ENCODE measurements around the gene FOXL2NB. TPM values are rescaled to one million over a fixed set of nuclear protein-coding genes. Genes with fewer than 3 reads are reported as not detected.

FOXL2NB gene
- total RNA-seq, 6 experiments from 2014 or later: not detected

GRCh38 chr3:138901567-138901966, 45.5 kb upstream of the FOXL2NB start:
- no peak overlapping the region for H3K4me3 ChIP-seq
- intact Hi-C loops (cut with DNase I): no loop called here
- no peaks in the 10 kb centered on the region for H3K36me3 ChIP-seq
- no peaks in the 10 kb centered on the region for H3K4me1 ChIP-seq
- no peak for DNase-seq
- no peaks in the 10 kb centered on the region for H3K9me3 ChIP-seq
- peak in 3 of 4 donors; percentile 18 to 50 (median 39) for ATAC-seq
- H3K27ac ChIP-seq: no peak overlapping the region
- TF ChIP-seq CTCF (IDR thresholded peaks at IDR 0.05) (no peak), POLR2A (IDR thresholded peaks at IDR 0.05) (no peak)
- no peaks in the 10 kb centered on the region for H3K27me3 ChIP-seq
- WGBS (ENCODE audit: insufficient coverage, low coverage, low lambda C conversion rate, missing lambda C conversion rate): 37% methylated on average over 3 of the region's 8 CpGs

GRCh38 chr3:138902171-138902570, 44.8 kb upstream of the FOXL2NB start:
- Histone ChIP-seq H3K4me3 (no peak overlapping the region), H3K9me3 (no peaks in the 10 kb centered on the region), H3K36me3 (no peaks in the 10 kb centered on the region), H3K27ac (no peak overlapping the region), H3K27me3 (no peaks in the 10 kb centered on the region), H3K4me1 (no peaks in the 10 kb centered on the region)
- 60% methylated on average over 1 of the region's 1 CpG for WGBS (ENCODE audit: insufficient coverage, low coverage, low lambda C conversion rate, missing lambda C conversion rate)
- no peak for DNase-seq
- ATAC-seq: no peak
- TF ChIP-seq CTCF (IDR thresholded peaks at IDR 0.05): no peak
- TF ChIP-seq POLR2A (IDR thresholded peaks at IDR 0.05): no peak
- intact Hi-C loops (cut with DNase I): no loop called here

GRCh38 chr3:138907539-138907938, 39.5 kb upstream of the FOXL2NB start:
- TF ChIP-seq CTCF (IDR thresholded peaks at IDR 0.05) (no peak), POLR2A (IDR thresholded peaks at IDR 0.05) (no peak)
- 61% methylated on average over 3 of the region's 3 CpGs for WGBS (ENCODE audit: insufficient coverage, low coverage, low lambda C conversion rate, missing lambda C conversion rate)
- Histone ChIP-seq H3K9me3 (no peaks in the 10 kb centered on the region), H3K4me1 (no peaks in the 10 kb centered on the region), H3K27me3 (no peaks in the 10 kb centered on the region), H3K4me3 (no peak overlapping the region), H3K27ac (no peak overlapping the region), H3K36me3 (no peaks in the 10 kb centered on the region)
- DNase-seq: no peak
- no peak for ATAC-seq
- intact Hi-C loops (cut with DNase I): no loop called here

- intact Hi-C loops (cut with DNase I): no loop called here
- no peak for ATAC-seq
- no peak overlapping the region for H3K4me3 ChIP-seq
- H3K27ac ChIP-seq: no peak overlapping the region
- WGBS (ENCODE audit: insufficient coverage, low coverage, low lambda C conversion rate, missing lambda C conversion rate): 87% methylated on average over 5 of the region's 5 CpGs
- H3K4me1 ChIP-seq: no peaks in the 10 kb centered on the region
- H3K36me3 ChIP-seq: no peaks in the 10 kb centered on the region
- no peak for DNase-seq
- TF ChIP-seq CTCF (IDR thresholded peaks at IDR 0.05): no peak
- TF ChIP-seq POLR2A (IDR thresholded peaks at IDR 0.05): no peak
- H3K27me3 ChIP-seq: no peaks in the 10 kb centered on the region
- no peaks in the 10 kb centered on the region for H3K9me3 ChIP-seq
These were observed 38.2 kb upstream of the FOXL2NB start for GRCh38 chr3:138908846-138909245.

GRCh38 chr3:138909904-138910303, 37.1 kb upstream of the FOXL2NB start:
- no peak for TF ChIP-seq CTCF (IDR thresholded peaks at IDR 0.05)
- TF ChIP-seq POLR2A (IDR thresholded peaks at IDR 0.05): no peak
- H3K4me1 ChIP-seq: no peaks in the 10 kb centered on the region
- H3K9me3 ChIP-seq: no peaks in the 10 kb centered on the region
- H3K27me3 ChIP-seq: no peaks in the 10 kb centered on the region
- intact Hi-C loops (cut with DNase I): loop anchor here in 1 of 2 donors (10.0 kb wide), 1 partner anchor 65 kb away; no protein-coding TSS in a partner anchor
- peak in 1 of 4 donors; percentile 20 for ATAC-seq
- DNase-seq: no peak
- no peak overlapping the region for H3K27ac ChIP-seq
- H3K4me3 ChIP-seq: no peak overlapping the region
- no peaks in the 10 kb centered on the region for H3K36me3 ChIP-seq
